K562 (cell line): ENCODE measurements around the gene SPTBN5.

ENCODE experiments used
- CHD1 ChIP-seq: fragments of 200-600 bp; sonication (generic); IDR thresholded peaks from one replicate; pipeline ENCODE4 v1.6.1; 2012; ENCODE audit warnings: mild to moderate bottlenecking, moderate library complexity, low read length, inconsistent platforms
- CTCF ChIP-seq, 3 experiments: IDR thresholded peaks in 2 of 3; conservative IDR thresholded peaks in 1 of 3; 2 replicates each; pipeline ENCODE4 v1.5.1; 2011 to 2012; ENCODE audit warnings: low read length in 3 of 3, mild to moderate bottlenecking in 3 of 3, control low read depth in 2 of 3, improper control_type of control experiment in 1 of 3, inconsistent platforms in 1 of 3, low read depth in 1 of 3, mixed read lengths in 1 of 3, moderate library complexity in 1 of 3; ENCODE audit not compliant: insufficient read depth in 2 of 3
- E4F1 ChIP-seq: fragments of 250-450 bp; sonication (Bioruptor Pico); IDR thresholded peaks from 2 replicates; pipeline ENCODE4 v1.5.0; 2021; ENCODE audit warnings: mild to moderate bottlenecking, borderline replicate concordance
- EZH2 ChIP-seq: IDR thresholded peaks from 2 replicates; pipeline ENCODE4 v1.6.1; 2012; ENCODE audit warnings: low read depth, mild to moderate bottlenecking, inconsistent platforms, low read length, borderline replicate concordance
- FOXO4 ChIP-seq: fragments of 450-650 bp; formaldehyde crosslinking; IDR thresholded peaks from 2 replicates; pipeline ENCODE4 v1.4.0; 2020; ENCODE audit warnings: mild to moderate bottlenecking, moderate library complexity
- HNRNPUL1 ChIP-seq: fragments of 200-400 bp; formaldehyde crosslinking; IDR thresholded peaks from 2 replicates; pipeline ENCODE4 v1.6.1; 2017; ENCODE audit warnings: low read length
- MAZ ChIP-seq, 2 experiments: fragments of 450-650 bp in 1 of 2; sonication (generic) in 1 of 2; formaldehyde crosslinking; IDR thresholded peaks in 1 of 2; conservative IDR thresholded peaks in 1 of 2; 2 replicates each; pipeline versions ENCODE4 v1.4.0 to v1.5.0; 2020; ENCODE audit warnings: mild to moderate bottlenecking in 1 of 2, missing genetic modification reagents in 1 of 2
- NFIC ChIP-seq: fragments of 450-650 bp; IDR thresholded peaks from 2 replicates; pipeline ENCODE4 v1.6.1; 2017; ENCODE audit warnings: mild to moderate bottlenecking, inconsistent platforms
- USF2 ChIP-seq: sonication (generic); formaldehyde crosslinking; IDR thresholded peaks from 2 replicates; pipeline ENCODE4 v1.5.0; 2020; ENCODE audit warnings: missing genetic modification reagents
- XRCC4 ChIP-seq: IDR thresholded peaks from one replicate; pipeline ENCODE4 v1.6.1; 2011; ENCODE audit not compliant: insufficient read depth, insufficient read length; ENCODE audit errors: extremely low read depth
- ZNF274 ChIP-seq: IDR thresholded peaks from 2 replicates; pipeline ENCODE4 v1.6.1; 2011; ENCODE audit warnings: low read depth, mild to moderate bottlenecking, low read length, moderate library complexity, borderline replicate concordance
- ZNF280A ChIP-seq: fragments of 450-650 bp; IDR thresholded peaks from 2 replicates; pipeline ENCODE4 v1.6.1; 2018; ENCODE audit warnings: mild to moderate bottlenecking, low read depth; ENCODE audit not compliant: partially characterized antibody

- no peak for TF ChIP-seq CHD1
- no peak for TF ChIP-seq NFIC
- no peak for TF ChIP-seq ZNF280A
- no peak for TF ChIP-seq HNRNPUL1
- no peak for TF ChIP-seq CTCF (IDR thresholded peaks at IDR 0.05 in 2 of 3, conservative IDR thresholded peaks at IDR 0.05 in 1 of 3; ENCODE audit: insufficient read depth in 2 of 3, low read depth in 1 of 3, low read length in 3 of 3)
- TF ChIP-seq XRCC4, result no peak
- TF ChIP-seq EZH2, result no peak
- no peak for TF ChIP-seq E4F1 (CRISPR knock-in tag)
- TF ChIP-seq FOXO4 (CRISPR knock-in tag), result no peak
- TF ChIP-seq ZNF274, result no peak
- TF ChIP-seq MAZ (CRISPR knock-in tag; conservative IDR thresholded peaks at IDR 0.05 in 1 of 2, IDR thresholded peaks at IDR 0.05 in 1 of 2), result no peak
- no peak for TF ChIP-seq USF2 (CRISPR knock-in tag)
Measured at GRCh38 chr15:41841131-41841530, 52.7 kb downstream of the SPTBN5 start.
